ENCODE results near the gene DDAH2.

Gene DDAH2

DNA sequence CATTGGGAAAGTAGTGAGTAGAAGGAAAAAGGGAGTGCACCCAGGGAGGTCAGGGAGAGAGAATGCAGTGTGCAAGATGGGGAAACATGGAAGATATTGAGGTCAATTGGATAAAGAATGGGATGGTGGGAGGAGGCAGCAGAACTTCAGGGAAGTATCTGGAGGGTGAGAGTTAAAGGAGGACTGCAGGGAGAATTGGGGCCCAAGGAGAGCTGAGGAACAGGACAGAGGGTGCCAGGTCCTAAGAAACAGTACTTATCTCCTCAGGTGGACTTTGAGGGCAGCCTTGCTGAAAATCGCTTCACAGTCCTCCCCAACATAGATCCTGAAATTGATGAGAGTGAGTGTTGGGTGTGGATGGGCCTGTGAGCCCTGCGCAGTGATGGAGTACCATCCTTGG is 29.2 kb upstream of the DDAH2 start:
- DNase-seq = no peak

DNA sequence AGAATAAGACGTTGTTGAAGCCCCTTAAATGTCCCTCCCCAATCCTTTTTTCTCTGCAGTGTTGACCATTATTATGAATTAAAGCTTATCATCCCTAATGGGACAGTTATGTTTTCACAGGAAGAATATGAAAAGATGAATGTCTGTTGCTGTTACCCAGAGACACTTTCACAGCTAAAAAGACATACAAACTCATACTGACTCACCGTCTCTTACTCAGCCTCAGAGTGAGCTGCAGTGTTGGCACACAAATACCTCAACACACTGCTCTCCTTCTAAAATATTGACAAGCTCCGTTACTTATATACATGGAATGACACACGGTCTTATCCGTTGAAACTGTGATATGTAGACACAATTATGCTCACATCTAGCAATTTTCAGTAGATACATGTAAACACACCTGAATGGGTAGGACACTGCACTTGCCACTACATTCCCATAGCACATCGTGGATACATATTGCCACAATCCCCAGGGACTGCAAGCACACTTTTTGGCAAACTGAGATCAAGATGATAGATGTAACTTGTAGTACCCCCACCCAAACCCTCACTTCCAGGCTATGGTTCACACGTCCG is 23.7 kb upstream of the DDAH2 start:
- DNase-seq = no peak

DNA sequence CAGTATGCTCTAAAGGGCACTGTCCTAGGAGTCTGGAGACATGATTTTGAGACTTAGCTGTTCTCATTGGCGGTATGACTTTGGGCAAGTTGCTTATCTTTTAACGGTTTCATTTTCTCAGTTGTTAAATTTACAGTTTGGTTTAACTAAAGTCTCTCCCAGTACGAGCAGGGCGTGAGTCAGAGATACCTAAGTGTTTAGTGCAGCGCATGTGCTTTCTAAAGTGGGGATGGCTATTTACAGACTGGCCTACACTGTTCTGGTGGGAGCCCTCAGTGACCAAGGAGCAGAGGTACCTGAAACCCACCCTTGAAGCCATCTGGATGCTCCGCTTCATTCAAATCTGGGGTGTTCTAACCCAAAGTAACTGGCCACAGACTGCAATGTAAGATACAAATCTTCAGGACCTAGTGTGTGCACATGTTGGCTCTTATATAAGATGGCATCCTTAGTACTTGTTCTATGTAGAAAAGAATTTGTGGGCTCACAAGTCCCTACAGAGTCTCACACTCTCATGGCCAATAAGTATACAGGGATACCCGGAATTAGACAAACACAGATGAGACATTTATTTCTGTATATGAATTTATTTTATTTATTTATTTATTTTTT is 21.4 kb upstream of the DDAH2 start:
- DNase-seq = no peak

DNA sequence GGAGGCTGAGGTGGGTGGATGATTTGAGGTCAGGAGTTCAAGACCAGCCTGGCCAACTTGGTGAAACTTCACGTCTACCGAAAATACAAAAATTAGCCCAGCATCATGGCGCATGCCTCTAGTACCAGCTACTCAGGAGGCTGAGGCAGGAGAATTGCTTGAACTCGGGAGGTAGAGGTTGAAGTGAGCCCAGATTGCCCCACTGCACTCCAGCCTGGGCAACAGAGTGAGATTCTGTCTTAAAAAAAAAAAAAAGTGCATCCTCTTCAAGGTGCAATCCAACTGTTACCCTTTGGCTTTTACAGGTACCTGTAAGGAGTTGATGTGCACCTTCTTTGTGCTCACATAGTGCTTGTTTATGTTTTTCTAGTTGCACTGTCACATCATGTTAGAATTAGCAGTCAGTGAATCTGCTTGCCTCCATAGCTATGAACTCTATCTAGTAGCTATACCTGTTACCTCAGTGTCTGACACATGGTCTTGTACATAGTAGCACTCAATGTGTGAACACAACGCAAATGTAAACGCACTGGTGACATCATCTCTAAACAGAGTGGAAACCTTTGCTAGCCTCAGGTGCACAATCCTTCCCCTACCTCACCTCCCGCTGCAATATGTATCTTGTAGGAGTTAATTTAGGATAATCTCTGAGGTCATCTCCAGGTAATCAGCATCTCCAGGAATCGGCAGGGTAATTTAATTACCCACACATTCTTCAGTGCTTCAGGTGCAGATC is 20.4 kb upstream of the DDAH2 start:
- no peak for DNase-seq

GRCh38 chr6:31744422-31744821 is 15.3 kb upstream of the DDAH2 start:
- no peak for DNase-seq

- DNase-seq = no peak
Measured at GRCh38 chr6:31742894-31743293, 13.8 kb upstream of the DDAH2 start.

DNA sequence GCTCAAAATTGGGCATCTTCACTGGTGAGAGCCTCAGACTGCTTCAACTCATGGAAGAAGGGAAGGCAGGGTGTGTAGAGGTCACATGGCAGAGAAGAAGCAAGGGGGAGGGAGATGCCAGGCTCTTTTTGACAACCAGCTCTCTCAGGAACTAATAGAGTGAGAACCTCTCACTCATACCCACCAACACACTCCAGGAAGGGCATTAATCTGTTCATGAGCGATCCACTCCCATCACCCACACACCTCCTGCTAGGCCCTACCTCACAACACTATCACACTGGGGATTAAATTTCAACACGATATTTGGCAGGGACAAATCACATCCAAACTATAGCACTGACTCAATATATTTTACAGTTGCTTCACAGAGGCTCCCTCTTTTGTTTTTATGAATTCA is 12.7 kb upstream of the DDAH2 start:
- no peak for DNase-seq

DNA sequence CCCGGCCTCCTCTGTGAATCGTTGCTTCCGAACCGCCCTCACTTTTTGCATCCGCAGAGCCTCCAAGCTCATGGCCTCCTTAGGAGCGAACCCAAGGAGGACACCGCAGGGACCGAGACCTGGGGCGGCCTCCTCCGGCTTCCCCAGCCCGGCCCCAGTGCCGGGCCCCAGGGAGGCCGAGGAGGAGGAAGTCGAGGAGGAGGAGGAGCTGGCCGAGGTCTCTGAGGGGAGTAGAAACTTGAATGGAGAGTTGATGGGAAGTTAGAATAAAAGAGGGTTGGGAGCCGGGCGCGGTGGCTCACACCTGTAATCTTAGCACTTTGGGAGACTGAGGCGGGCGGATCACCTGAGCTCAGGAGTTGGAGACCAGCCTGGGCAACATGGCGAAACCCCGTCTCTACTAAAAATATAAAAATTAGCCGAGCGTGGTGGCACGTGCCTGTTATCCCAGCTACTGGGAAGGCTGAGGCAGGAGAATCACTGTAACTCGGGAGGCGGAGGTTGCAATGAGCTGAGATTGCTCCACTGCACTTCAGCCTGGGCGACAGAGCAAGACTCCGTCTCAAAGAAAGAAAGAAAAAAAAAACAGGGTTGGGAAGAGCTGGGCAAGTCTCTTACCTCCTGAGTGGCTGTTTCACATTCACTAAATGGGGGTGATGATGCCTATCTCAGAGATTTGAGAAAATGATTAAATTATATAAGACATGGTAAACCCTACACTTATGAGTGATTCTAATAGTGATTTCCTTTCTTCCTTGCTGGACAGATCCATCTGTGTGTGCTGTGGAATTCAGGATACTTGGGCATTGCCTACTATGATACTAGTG is 11.5 kb upstream of the DDAH2 start:
- DNase-seq = no peak

GRCh38 chr6:31739639-31740396 is 10.7 kb upstream of the DDAH2 start, which contains the start of gene MSH5:
MSH5 (plus strand) TSS chr6:31740005; CDS start chr6:31740467, 462 bp downstream.
- DNase-seq = peak; percentile 99

- no peak for DNase-seq
Measured at GRCh38 chr6:31737991-31738979, 9.2 kb upstream of the DDAH2 start.

DNA sequence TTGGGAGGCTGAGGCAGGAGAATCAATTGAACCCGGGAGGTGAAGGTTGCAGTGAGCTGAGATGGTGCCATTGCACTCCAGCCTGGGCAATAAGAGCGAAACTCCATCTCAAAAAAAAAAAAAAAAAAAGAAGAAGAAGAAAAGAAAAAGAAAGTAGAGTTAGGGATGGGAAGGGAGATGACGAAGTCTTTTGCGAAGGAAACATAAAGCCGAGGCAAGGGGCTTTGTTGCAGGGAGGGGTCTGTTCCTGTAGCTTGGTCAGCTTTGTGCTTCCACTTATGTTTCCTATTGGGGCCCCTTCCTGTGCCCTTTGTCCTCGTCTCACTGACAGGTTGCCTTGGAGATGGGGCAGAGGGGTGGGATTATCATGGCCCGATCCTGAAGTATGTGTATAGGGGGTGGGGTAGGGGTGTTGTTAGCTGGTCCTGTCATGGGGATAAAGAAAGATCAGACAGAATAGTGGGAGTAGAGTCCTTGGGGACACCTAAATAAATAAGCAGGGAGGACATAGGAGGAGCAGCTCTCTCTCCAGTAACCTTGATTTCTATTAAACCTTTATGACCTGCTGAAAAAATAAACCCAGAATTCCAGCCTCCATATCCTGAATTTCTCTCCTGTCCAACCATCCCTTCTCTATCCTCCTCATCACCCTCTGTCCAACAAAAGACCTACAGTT is 8.4 kb upstream of the DDAH2 start:
- DNase-seq = no peak

- no peak for DNase-seq
Measured at GRCh38 chr6:31736768-31737314, 7.7 kb upstream of the DDAH2 start.

DNA sequence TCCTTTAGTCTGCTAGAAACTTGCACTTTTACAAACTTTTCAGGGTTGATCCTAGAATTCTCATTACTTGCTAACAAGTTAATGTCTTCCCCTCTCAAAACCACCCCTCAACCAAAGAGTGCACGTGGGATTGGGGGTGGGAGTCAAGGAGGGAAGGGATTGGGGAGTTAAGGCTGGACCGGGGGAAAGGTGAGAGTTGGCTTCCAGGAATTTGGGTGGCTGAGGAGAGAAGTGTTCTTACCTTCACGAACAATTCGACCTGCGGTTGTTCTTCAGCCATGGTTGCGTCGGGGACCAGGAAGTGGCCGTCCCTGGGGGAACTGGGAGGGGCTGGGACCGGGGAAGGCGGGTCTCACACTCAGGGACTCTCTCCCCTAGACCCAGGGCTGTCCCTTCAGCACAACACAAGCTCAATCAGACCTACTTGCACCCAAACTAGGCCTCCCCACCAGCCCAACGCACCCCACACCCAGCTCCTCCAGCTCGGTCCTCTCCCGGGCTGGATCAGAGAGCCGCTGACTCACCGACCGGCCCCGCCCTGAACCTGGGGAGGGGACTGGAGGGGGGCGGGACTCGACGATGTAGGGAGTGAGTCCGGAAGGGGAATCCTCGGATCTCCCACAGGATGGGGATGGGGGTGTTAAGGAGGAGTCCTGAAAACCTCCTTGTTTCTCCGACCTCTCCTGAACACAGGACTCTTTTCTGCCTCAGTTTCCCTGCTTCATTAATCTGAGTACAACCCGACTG is 7.1 kb upstream of the DDAH2 start, which contains the start of gene CLIC1:
TSS of gene CLIC1 (minus strand) at position 510 of the 747 bp plus-strand sequence. CDS start at position 280, 230 bp downstream.
- peak; percentile 63 for DNase-seq

DNA sequence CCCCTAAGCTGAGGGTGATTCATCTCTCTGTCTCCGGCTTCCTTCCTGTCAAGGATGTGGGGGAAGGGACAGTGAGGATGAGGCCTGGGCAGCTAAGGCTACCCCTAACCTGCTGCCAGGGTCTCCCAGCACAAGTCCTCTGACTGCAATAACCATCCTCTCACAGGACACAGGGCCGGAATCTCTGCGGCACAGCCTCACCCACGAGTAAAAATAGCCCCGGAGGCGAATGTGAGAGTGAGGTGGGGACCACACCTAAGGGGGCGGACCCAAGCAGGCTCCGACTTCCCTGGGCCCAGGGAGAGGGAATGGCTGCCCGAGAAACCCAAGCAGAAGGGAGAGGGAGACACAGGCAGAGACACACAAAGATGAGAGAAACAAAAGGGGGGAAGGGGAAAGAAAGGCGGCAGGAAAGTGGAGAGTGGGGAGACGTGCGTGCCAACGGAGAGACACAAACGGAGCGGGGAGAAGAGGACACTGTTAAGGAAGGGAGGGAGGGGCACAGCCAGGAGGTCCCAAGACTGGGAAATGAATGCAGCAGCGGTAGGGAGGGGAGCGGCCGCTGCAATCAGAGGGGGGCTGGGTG is 5.8 kb upstream of the DDAH2 start:
- no peak for DNase-seq

GRCh38 chr6:31734247-31734820 is 5.2 kb upstream of the DDAH2 start:
- DNase-seq = no peak

DNA sequence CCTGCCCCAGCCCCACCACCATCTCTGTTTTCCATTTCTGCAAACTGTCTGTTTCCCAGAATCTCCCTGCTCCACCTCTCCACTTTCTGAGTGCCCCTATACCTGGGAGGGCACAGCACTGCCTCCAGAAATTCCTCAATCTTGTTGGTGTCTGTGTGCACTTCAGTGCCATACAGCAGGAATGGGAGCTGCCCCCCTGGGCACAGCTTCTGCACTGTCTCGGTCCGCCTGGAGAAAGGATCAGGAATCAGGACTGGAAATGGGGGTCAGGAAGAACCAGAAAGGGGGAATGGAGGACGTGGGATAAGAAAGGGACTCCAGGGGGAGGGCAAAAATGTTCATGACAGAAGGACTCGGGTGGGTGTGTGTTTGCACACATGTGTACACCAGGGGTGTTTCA is 4.6 kb upstream of the DDAH2 start:
- DNase-seq = no peak

- no peak for DNase-seq
Measured at GRCh38 chr6:31732029-31732428, 2.9 kb upstream of the DDAH2 start.

- DNase-seq = no peak
Measured at GRCh38 chr6:31730631-31731086, 1.6 kb upstream of the DDAH2 start.
